H1 (cell line): ENCODE measurements around the gene FPR2. TPM values are rescaled to one million over a fixed set of nuclear protein-coding genes. Genes with fewer than 3 reads are reported as not detected.

Experiments
- CTCF ChIP-seq, 3 experiments: IDR thresholded peaks; 1 replicate in 2 of 3; 2 replicates in 1 of 3; pipeline versions ENCODE4 v1.5.1 to v1.6.1; 2011; ENCODE audit warnings: low read length in 3 of 3, mild to moderate bottlenecking in 3 of 3, inconsistent platforms in 2 of 3, low read depth in 1 of 3, moderate library complexity in 1 of 3; ENCODE audit not compliant: insufficient read depth in 1 of 3; ENCODE audit errors: control extremely low read depth in 1 of 3
- polyA plus RNA-seq, 7 experiments: library from polyadenylated mRNA; depleted of rRNA in 3 of 7; stranded (reverse) in 5 of 7; unstranded in 2 of 7; fragments of >200 nt in 5 of 7; fragments of 200-250 nt in 2 of 7; gene quantifications; 1 replicate in 5 of 7; 2 replicates in 1 of 7; 4 replicates in 1 of 7; pipeline versions ENCODE4 v1.2.1 to v1.2.3, GENCODE V29; 2011 to 2013; ENCODE audit warnings: missing spikeins in 2 of 7, mixed read lengths in 2 of 7
- total RNA-seq: library from RNA; stranded (reverse); fragmentation: NEBNext Ultra II Directional; extraction: Animal tissue kit (Norgen Biotek cat#: 25700); gene quantifications from 2 replicates; pipeline ENCODE4 v1.2.1, GENCODE V29; 2021

Gene FPR2
- total and polyA plus RNA-seq, 2 of the 8 experiments (the other 6 are each of a cell fraction or from before 2014, with no cell fraction given), result 0.17 TPM; not detected in 1

DNA sequence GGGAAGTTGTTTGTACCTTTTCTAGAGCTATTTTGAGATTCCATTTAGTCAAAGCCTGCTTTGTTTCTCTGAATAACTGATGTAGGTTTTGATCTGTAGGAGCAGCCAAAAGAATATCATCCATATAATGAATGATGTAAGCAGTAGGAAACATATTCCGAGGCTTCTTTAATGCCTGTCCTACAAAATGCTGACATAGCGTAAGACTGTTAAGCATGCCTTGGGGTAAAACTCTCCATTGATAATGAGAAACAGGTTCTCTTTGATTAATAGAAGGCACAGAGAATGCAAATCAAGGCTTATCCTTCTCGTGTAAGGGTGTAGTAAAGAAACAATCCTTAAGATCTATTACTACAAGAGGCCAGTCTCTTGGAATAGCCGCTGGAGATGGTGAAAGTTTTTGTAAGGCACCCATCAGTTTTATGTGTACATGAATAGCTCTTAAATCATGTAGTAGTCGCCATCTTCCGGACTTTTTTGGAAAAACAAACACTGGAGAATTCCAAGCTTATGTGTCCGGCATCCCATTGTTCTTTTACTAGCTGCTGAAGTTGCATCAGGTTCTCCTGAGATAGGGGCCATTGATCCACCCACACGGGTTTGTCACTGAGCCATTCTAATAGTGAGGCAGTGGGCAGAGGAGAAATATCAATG, 47.5 kb downstream of the FPR2 start (continued):
- TF ChIP-seq CTCF (IDR thresholded peaks at IDR 0.05; ENCODE audit: control extremely low read depth in 1 of 3, insufficient read depth in 1 of 3, low read depth in 1 of 3, low read length in 3 of 3), result no peak
